H1 (cell line): Measurements from ENCODE around the gene CDK2. TPM values are rescaled to one million over a fixed set of nuclear protein-coding genes. Genes with fewer than 3 reads are reported as not detected.

Source experiments
- CTCF ChIA-PET: fragments of 300-600 bp; sonication (Branson Sonifier 250); formaldehyde crosslinking; loops from one replicate; lab custom pipeline; 2021; ENCODE audit not compliant: partially characterized antibody; lab: Charles Lee
- POLR2A ChIA-PET: fragments of 300-600 bp; sonication (Branson Sonifier 250); formaldehyde crosslinking; loops from one replicate; lab custom pipeline; 2021; ENCODE audit warnings: inconsistent platforms; ENCODE audit not compliant: partially characterized antibody; lab: Charles Lee
- DNase-seq, 2 experiments: peaks; one replicate each; pipeline versions ENCODE4 v3.0.0 to v3.0.0-alpha.2; 2010 to 2022; ENCODE audit warnings: low spot score in 2 of 2, low read depth in 1 of 2, mixed read lengths in 1 of 2
- FAIRE-seq: peaks from 2 replicates; lab custom pipeline; 2011; peaks lifted over from hg19 to GRCh38; lab: Jason Lieb, UNC
- H2AFZ ChIP-seq: 2 replicates; pipeline ENCODE4 v1.8.1; 2012; ENCODE audit warnings: low read length, inconsistent platforms
- H2AK5ac ChIP-seq: 2 replicates; pipeline ENCODE4 v1.6.1; 2013; ENCODE audit warnings: low read depth, low read length
- H2BK120ac ChIP-seq: replicated peaks from 2 replicates; pipeline ENCODE3; 2013; ENCODE audit warnings: low read depth, low read length, inconsistent platforms
- H2BK12ac ChIP-seq: 2 replicates; pipeline ENCODE4 v1.6.1; 2013; ENCODE audit warnings: low read depth, low read length
- H2BK15ac ChIP-seq: 2 replicates; pipeline ENCODE4 v1.6.1; 2013; ENCODE audit warnings: low read length
- H2BK20ac ChIP-seq: 2 replicates; pipeline ENCODE4 v1.6.1; 2013; ENCODE audit warnings: low read length
- H2BK5ac ChIP-seq: 2 replicates; pipeline ENCODE4 v1.6.1; 2013; ENCODE audit warnings: low read depth, low read length
- H3K14ac ChIP-seq: 2 replicates; pipeline ENCODE4 v1.6.1; 2013; ENCODE audit warnings: inconsistent platforms; ENCODE audit not compliant: insufficient read length
- H3K18ac ChIP-seq: 2 replicates; pipeline ENCODE4 v1.6.1; 2013; ENCODE audit warnings: low read length; ENCODE audit errors: extremely low read depth
- H3K23ac ChIP-seq: 2 replicates; pipeline ENCODE4 v1.6.1; 2013; ENCODE audit warnings: inconsistent platforms; ENCODE audit not compliant: insufficient read length
- H3K23me2 ChIP-seq: 2 replicates; pipeline ENCODE4 v1.6.1; 2013; ENCODE audit warnings: low read depth, low read length
- H3K27ac ChIP-seq: 2 replicates; pipeline ENCODE4 v1.6.1; 2011; ENCODE audit warnings: low read depth, low read length, inconsistent platforms
- H3K27me3 ChIP-seq, 4 experiments: replicated peaks in 1 of 4; 1 replicate in 1 of 4; 2 replicates in 3 of 4; pipeline versions ENCODE4 v1.6.1 to v1.8.1; 2011 to 2013; ENCODE audit warnings: low read length in 3 of 4, mild to moderate bottlenecking in 3 of 4, inconsistent platforms in 2 of 4, mixed read lengths in 2 of 4, moderate library complexity in 1 of 4; ENCODE audit not compliant: control insufficient read depth in 3 of 4, insufficient read depth in 3 of 4; ENCODE audit errors: extremely low read depth in 1 of 4
- H3K36me3 ChIP-seq, 4 experiments: 2 replicates each; pipeline versions ENCODE4 v1.6.1 to v1.8.1; 2011 to 2013; ENCODE audit warnings: mild to moderate bottlenecking in 4 of 4, low read length in 3 of 4, moderate library complexity in 2 of 4, control low read depth in 1 of 4, inconsistent platforms in 1 of 4; ENCODE audit not compliant: insufficient read depth in 4 of 4, control insufficient read depth in 2 of 4
- H3K4ac ChIP-seq: replicated peaks from 2 replicates; pipeline ENCODE3; 2013; ENCODE audit warnings: low read length, low read depth, mixed read lengths, inconsistent platforms; ENCODE audit not compliant: insufficient read length
- H3K4me1 ChIP-seq, 4 experiments: replicated peaks in 1 of 4; 1 replicate in 1 of 4; 2 replicates in 3 of 4; pipeline versions ENCODE4 v1.6.1 to v1.8.1; 2011 to 2013; ENCODE audit warnings: low read length in 3 of 4, inconsistent platforms in 2 of 4, mixed read lengths in 1 of 4; ENCODE audit not compliant: insufficient read depth in 4 of 4, control insufficient read depth in 3 of 4
- H3K4me2 ChIP-seq, 2 experiments: 2 replicates each; pipeline versions ENCODE4 v1.6.1 to v1.8.1; 2011 to 2013; ENCODE audit warnings: low read depth in 2 of 2, low read length in 2 of 2, control low read depth in 1 of 2, inconsistent platforms in 1 of 2, mild to moderate bottlenecking in 1 of 2; ENCODE audit not compliant: insufficient read depth in 1 of 2
- H3K4me3 ChIP-seq, 4 experiments: fragments of 200-600, 300-600 bp in 1 of 4; sonication (generic), shearing (Covaris generic), sonication (Bioruptor Twin) in 1 of 4; 2 replicates each; pipeline versions ENCODE4 v1.5.1 to v1.8.1; 2011 to 2016; ENCODE audit warnings: low read length in 4 of 4, low read depth in 3 of 4, control low read depth in 2 of 4, inconsistent platforms in 2 of 4, mild to moderate bottlenecking in 2 of 4, mixed read lengths in 1 of 4, moderate library complexity in 1 of 4; ENCODE audit not compliant: insufficient read depth in 2 of 4; ENCODE audit errors: extremely low read depth in 1 of 4
- H3K56ac ChIP-seq: replicated peaks from 2 replicates; pipeline ENCODE3; 2013; ENCODE audit warnings: low read depth, mild to moderate bottlenecking, mixed read lengths, low read length, inconsistent platforms; ENCODE audit not compliant: insufficient read length
- H3K79me1 ChIP-seq: 2 replicates; pipeline ENCODE4 v1.6.1; 2013; ENCODE audit warnings: low read depth, low read length, control low read depth
- H3K79me2 ChIP-seq, 2 experiments: 2 replicates each; pipeline versions ENCODE4 v1.6.1 to v1.8.1; 2012 to 2013; ENCODE audit warnings: low read length in 2 of 2, mild to moderate bottlenecking in 2 of 2, inconsistent platforms in 1 of 2; ENCODE audit not compliant: insufficient read depth in 2 of 2, control insufficient read depth in 1 of 2
- H3K9ac ChIP-seq, 4 experiments: replicated peaks in 1 of 4; 1 replicate in 1 of 4; 2 replicates in 3 of 4; pipeline versions ENCODE4 v1.6.1 to v1.8.1; 2011 to 2013; ENCODE audit warnings: low read depth in 3 of 4, low read length in 3 of 4, control low read depth in 2 of 4, mild to moderate bottlenecking in 2 of 4, moderate library complexity in 2 of 4, inconsistent platforms in 1 of 4; ENCODE audit errors: extremely low read depth in 1 of 4
- H3K9me3 ChIP-seq, 2 experiments: 2 replicates each; pipeline versions ENCODE4 v1.6.1 to v1.8.1; 2012 to 2013; ENCODE audit warnings: mild to moderate bottlenecking in 2 of 2, moderate library complexity in 2 of 2, control low read depth in 1 of 2, inconsistent platforms in 1 of 2, low read depth in 1 of 2, low read length in 1 of 2, mixed read lengths in 1 of 2; ENCODE audit not compliant: insufficient read depth in 2 of 2
- H4K20me1 ChIP-seq, 2 experiments: replicated peaks in 1 of 2; 2 replicates each; pipeline versions ENCODE3 to v1.8.1; 2011 to 2013; ENCODE audit warnings: inconsistent platforms in 2 of 2, low read length in 2 of 2, mild to moderate bottlenecking in 1 of 2; ENCODE audit not compliant: insufficient read depth in 2 of 2, control insufficient read depth in 1 of 2
- H4K5ac ChIP-seq: 2 replicates; pipeline ENCODE4 v1.6.1; 2013; ENCODE audit warnings: low read length, low read depth, mixed read lengths, inconsistent platforms; ENCODE audit not compliant: insufficient read length
- H4K8ac ChIP-seq: 2 replicates; pipeline ENCODE4 v1.8.0; 2013; ENCODE audit warnings: mild to moderate bottlenecking, moderate library complexity, low read length, inconsistent platforms; ENCODE audit not compliant: insufficient read depth; ENCODE audit errors: extremely low read depth
- H4K91ac ChIP-seq: replicated peaks from 2 replicates; pipeline ENCODE3; 2013; ENCODE audit warnings: low read length, mixed read lengths, inconsistent platforms; ENCODE audit not compliant: insufficient read length
- EP300 ChIP-seq, 2 experiments: IDR thresholded peaks; 1 replicate in 1 of 2; 2 replicates in 1 of 2; pipeline ENCODE4 v1.6.1; 2011 to 2012; ENCODE audit warnings: low read depth in 2 of 2, low read length in 2 of 2, mild to moderate bottlenecking in 2 of 2, borderline replicate concordance in 1 of 2, inconsistent platforms in 1 of 2, moderate library complexity in 1 of 2
- EZH2 ChIP-seq: fragments of 200-600 bp; sonication (generic); IDR thresholded peaks from 2 replicates; pipeline ENCODE4 v1.7.1; 2012; ENCODE audit warnings: low read depth, mild to moderate bottlenecking, moderate library complexity, low read length, inconsistent platforms; ENCODE audit not compliant: severe bottlenecking
- JUN ChIP-seq: IDR thresholded peaks from 2 replicates; pipeline ENCODE4 v1.6.1; 2011; ENCODE audit warnings: low read depth, mild to moderate bottlenecking, improper control_type of control experiment, low read length
- MAFK ChIP-seq: IDR thresholded peaks from 2 replicates; pipeline ENCODE4 v1.6.1; 2012; ENCODE audit warnings: low read depth, mild to moderate bottlenecking, improper control_type of control experiment, low read length
- NANOG ChIP-seq: IDR thresholded peaks from 2 replicates; pipeline ENCODE4 v1.6.1; 2011; ENCODE audit warnings: low read length, low read depth, mild to moderate bottlenecking, inconsistent platforms; ENCODE audit not compliant: insufficient read depth, poor library complexity, severe bottlenecking
- SIN3A ChIP-seq, 2 experiments: IDR thresholded peaks in 1 of 2; conservative IDR thresholded peaks in 1 of 2; 2 replicates each; pipeline ENCODE4 v1.6.1; 2011 to 2012; ENCODE audit warnings: low read length in 2 of 2, improper control_type of control experiment in 1 of 2, low read depth in 1 of 2, mild to moderate bottlenecking in 1 of 2
- WGBS, 2 experiments: shearing (Covaris generic) in 1 of 2; methylation state at CpG; one replicate each; pipeline versions ENCODE4 v1.1.6 to v1.1.7; 2013 to 2015; ENCODE audit warnings: low lambda C conversion rate in 2 of 2, mixed read lengths in 2 of 2, inconsistent platforms in 1 of 2, low coverage in 1 of 2, missing lambda C conversion rate in 1 of 2; ENCODE audit not compliant: insufficient replicate concordance in 2 of 2, insufficient coverage in 1 of 2, insufficient read length in 1 of 2; ENCODE audit errors: extremely low coverage in 1 of 2, missing lambda C conversion rate in 1 of 2; 5-methylcytosine and 5-hydroxymethylcytosine counted together
- polyA plus RNA-seq, 7 experiments: library from polyadenylated mRNA; depleted of rRNA in 3 of 7; stranded (reverse) in 5 of 7; unstranded in 2 of 7; fragments of >200 nt in 5 of 7; fragments of 200-250 nt in 2 of 7; gene quantifications; 1 replicate in 5 of 7; 2 replicates in 1 of 7; 4 replicates in 1 of 7; pipeline versions ENCODE4 v1.2.1 to v1.2.3, GENCODE V29; 2011 to 2013; ENCODE audit warnings: missing spikeins in 2 of 7, mixed read lengths in 2 of 7
- total RNA-seq: library from RNA; stranded (reverse); fragmentation: NEBNext Ultra II Directional; extraction: Animal tissue kit (Norgen Biotek cat#: 25700); gene quantifications from 2 replicates; pipeline ENCODE4 v1.2.1, GENCODE V29; 2021

Gene CDK2
- total and polyA plus RNA-seq, 2 of the 8 experiments (the other 6 are each of a cell fraction or from before 2014, with no cell fraction given), result 39.4 to 42.5 TPM

DNA sequence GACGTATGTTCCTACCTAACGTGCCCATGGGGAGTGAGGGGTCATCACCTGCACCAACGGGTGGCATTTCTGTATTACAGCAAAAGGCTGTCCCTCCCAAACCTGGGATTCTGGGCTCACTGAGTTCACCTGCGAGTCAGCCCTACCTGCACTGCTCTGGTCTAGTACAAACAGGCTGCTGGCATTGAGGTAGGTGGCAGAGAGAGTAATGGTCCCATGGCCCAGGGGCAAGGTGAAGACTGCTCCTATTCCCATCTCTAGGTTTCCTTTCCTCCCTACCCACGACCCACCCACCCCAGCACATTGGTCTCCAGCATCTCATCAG, 30.9 kb downstream of the CDK2 start:
- Histone ChIP-seq H3K27me3 (no peaks in the 10 kb centered on the region), H3K4ac (peak overlapping the region; percentile 40), H2AK5ac (no peak overlapping the region), H3K18ac (peak overlapping the region; percentile 56; the same call in 1 of the 2 replicates), H3K79me1 (no peaks in the 10 kb centered on the region; the same call in 1 of the 2 replicates), H4K8ac (peak overlapping the region; percentile 87; the same call in 1 of the 2 replicates), H3K23me2 (peaks cover 8% of the 10 kb centered on the region), H2BK20ac (no peak overlapping the region), H3K27ac (peak overlapping the region; percentile 72), H4K20me1 (no peaks in the 10 kb centered on the region), H3K9ac (peak overlapping the region in 3 of 4 experiments; percentile 54 to 95 (median 85); a peak in 6 of 7 replicates), H3K79me2 (no peaks in the 10 kb centered on the region; a peak in 1 of 4 replicates), H2BK15ac (peak overlapping the region; percentile 14; the same call in 1 of the 2 replicates), H2BK12ac (0 out of 2 replicates have a peak overlapping the region, but pooled peaks have one; percentile 35), H3K36me3 (peaks cover 3 to 37% (median 15%) of the 10 kb centered on the region in 4 experiments; a peak in 5 of 8 replicates), H4K91ac (peak overlapping the region; percentile 37), H3K4me1 (peaks cover 0 to 4% (median 0%) of the 10 kb centered on the region in 4 experiments; a peak in 2 of 7 replicates), H3K14ac (peak overlapping the region; percentile 38), H3K4me3 (peak overlapping the region; percentile 77 to 97 (median 89)), H4K5ac (peak overlapping the region; percentile 68), H3K23ac (no peak overlapping the region), H2BK120ac (no peak overlapping the region), H3K56ac (no peak overlapping the region), H2BK5ac (peak overlapping the region; percentile 74; the same call in 1 of the 2 replicates), H3K4me2 (peak overlapping the region; percentile 94 to 95), H3K9me3 (no peaks in the 10 kb centered on the region), H2AFZ (peak overlapping the region; percentile 92)
- FAIRE-seq (no peak), DNase-seq (no peak)
- POLR2A ChIA-PET, result interaction anchor here (0.7 to 5.4 kb wide), 15 partner anchors 9 to 255 kb away, joined by 3 to 55 read pairs (median 6); partner anchors contain the start of genes RAB5B, RPS26 and ZC3H10
- CTCF ChIA-PET, result interaction anchor here (0.8 to 13.5 kb wide), 15 partner anchors 9 to 522 kb away, joined by 3 to 256 read pairs (median 5); partner anchors contain the start of genes IKZF4 and PYM1
- 3% methylated on average over 5 of the region's 5 CpGs; no CpG with 5 or more reads in 1 of the 2 experiments for WGBS, 2 experiments
- TF ChIP-seq EZH2 (no peak), JUN (no peak), SIN3A (conservative IDR thresholded peaks at IDR 0.05 in 1 of 2, IDR thresholded peaks at IDR 0.05 in 1 of 2; ENCODE audit: low read depth in 1 of 2, low read length in 2 of 2) (0 out of 4 replicates have a peak, but pooled peaks of 1 of the 2 experiments have one; percentile 36), NANOG (no peak), MAFK (no peak), EP300 (IDR thresholded peaks at IDR 0.05; ENCODE audit: borderline replicate concordance in 1 of 2, low read depth in 2 of 2, low read length in 2 of 2) (no peak)
